Measurements from ENCODE around the gene UGDH. TPM values are rescaled to one million over a fixed set of nuclear protein-coding genes. Genes with fewer than 3 reads are reported as not detected.

Gene UGDH
- total and polyA plus RNA-seq, 2 of the 8 experiments (the other 6 are each of a cell fraction or from before 2014, with no cell fraction given): 32.0 to 128 TPM

DNA sequence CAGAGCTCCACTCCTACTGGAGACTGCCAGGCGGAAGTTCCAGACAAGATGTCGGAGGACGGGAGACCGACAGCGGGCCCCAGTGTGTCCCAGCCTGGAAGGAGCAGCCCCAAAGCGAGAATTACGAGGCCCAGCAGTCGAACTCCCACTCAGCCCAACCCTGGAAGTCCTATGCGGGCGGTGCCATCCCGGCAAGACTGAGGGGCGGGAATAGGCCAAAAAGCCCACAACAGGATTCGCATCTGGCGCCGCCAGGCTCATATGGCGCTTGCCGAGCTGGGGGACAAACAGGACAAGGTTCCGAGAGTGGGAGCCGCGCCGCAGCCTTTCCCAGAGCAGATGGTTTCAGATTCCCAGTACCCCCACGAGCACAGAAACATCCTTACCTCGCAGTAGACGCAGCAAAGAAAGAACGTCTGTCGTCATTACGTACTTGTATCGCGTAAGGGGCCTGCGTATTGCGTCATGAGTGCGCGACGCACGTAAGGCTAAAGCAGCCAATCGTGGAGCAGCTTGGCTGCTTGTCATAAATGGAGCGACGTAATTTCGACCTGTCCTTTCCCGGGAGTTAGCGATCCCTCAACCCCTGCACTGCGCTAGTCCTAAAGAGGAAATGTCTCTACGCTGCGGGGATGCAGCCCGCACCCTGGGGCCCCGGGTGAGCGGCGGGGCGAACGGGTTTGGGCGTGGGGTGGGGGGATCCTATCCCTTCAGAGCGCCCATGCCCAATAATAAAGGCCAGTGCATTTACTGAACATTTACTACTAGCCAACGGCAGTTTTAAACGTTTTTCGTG lies 68.5 kb downstream of the UGDH start, which contains the start of the genes LIAS and RPL9 (continued):
- no peak for TF ChIP-seq CHD1 (IDR thresholded peaks at IDR 0.05; ENCODE audit: low read depth, low read length)
- TF ChIP-seq GTF2F1 (IDR thresholded peaks at IDR 0.05; ENCODE audit: borderline replicate concordance, low read depth, low read length): peak; percentile 57
- peak; percentile 99 for TF ChIP-seq KDM4A (IDR thresholded peaks at IDR 0.05; ENCODE audit: low read depth, low read length, severe bottlenecking)
- TF ChIP-seq, protein P1, sequence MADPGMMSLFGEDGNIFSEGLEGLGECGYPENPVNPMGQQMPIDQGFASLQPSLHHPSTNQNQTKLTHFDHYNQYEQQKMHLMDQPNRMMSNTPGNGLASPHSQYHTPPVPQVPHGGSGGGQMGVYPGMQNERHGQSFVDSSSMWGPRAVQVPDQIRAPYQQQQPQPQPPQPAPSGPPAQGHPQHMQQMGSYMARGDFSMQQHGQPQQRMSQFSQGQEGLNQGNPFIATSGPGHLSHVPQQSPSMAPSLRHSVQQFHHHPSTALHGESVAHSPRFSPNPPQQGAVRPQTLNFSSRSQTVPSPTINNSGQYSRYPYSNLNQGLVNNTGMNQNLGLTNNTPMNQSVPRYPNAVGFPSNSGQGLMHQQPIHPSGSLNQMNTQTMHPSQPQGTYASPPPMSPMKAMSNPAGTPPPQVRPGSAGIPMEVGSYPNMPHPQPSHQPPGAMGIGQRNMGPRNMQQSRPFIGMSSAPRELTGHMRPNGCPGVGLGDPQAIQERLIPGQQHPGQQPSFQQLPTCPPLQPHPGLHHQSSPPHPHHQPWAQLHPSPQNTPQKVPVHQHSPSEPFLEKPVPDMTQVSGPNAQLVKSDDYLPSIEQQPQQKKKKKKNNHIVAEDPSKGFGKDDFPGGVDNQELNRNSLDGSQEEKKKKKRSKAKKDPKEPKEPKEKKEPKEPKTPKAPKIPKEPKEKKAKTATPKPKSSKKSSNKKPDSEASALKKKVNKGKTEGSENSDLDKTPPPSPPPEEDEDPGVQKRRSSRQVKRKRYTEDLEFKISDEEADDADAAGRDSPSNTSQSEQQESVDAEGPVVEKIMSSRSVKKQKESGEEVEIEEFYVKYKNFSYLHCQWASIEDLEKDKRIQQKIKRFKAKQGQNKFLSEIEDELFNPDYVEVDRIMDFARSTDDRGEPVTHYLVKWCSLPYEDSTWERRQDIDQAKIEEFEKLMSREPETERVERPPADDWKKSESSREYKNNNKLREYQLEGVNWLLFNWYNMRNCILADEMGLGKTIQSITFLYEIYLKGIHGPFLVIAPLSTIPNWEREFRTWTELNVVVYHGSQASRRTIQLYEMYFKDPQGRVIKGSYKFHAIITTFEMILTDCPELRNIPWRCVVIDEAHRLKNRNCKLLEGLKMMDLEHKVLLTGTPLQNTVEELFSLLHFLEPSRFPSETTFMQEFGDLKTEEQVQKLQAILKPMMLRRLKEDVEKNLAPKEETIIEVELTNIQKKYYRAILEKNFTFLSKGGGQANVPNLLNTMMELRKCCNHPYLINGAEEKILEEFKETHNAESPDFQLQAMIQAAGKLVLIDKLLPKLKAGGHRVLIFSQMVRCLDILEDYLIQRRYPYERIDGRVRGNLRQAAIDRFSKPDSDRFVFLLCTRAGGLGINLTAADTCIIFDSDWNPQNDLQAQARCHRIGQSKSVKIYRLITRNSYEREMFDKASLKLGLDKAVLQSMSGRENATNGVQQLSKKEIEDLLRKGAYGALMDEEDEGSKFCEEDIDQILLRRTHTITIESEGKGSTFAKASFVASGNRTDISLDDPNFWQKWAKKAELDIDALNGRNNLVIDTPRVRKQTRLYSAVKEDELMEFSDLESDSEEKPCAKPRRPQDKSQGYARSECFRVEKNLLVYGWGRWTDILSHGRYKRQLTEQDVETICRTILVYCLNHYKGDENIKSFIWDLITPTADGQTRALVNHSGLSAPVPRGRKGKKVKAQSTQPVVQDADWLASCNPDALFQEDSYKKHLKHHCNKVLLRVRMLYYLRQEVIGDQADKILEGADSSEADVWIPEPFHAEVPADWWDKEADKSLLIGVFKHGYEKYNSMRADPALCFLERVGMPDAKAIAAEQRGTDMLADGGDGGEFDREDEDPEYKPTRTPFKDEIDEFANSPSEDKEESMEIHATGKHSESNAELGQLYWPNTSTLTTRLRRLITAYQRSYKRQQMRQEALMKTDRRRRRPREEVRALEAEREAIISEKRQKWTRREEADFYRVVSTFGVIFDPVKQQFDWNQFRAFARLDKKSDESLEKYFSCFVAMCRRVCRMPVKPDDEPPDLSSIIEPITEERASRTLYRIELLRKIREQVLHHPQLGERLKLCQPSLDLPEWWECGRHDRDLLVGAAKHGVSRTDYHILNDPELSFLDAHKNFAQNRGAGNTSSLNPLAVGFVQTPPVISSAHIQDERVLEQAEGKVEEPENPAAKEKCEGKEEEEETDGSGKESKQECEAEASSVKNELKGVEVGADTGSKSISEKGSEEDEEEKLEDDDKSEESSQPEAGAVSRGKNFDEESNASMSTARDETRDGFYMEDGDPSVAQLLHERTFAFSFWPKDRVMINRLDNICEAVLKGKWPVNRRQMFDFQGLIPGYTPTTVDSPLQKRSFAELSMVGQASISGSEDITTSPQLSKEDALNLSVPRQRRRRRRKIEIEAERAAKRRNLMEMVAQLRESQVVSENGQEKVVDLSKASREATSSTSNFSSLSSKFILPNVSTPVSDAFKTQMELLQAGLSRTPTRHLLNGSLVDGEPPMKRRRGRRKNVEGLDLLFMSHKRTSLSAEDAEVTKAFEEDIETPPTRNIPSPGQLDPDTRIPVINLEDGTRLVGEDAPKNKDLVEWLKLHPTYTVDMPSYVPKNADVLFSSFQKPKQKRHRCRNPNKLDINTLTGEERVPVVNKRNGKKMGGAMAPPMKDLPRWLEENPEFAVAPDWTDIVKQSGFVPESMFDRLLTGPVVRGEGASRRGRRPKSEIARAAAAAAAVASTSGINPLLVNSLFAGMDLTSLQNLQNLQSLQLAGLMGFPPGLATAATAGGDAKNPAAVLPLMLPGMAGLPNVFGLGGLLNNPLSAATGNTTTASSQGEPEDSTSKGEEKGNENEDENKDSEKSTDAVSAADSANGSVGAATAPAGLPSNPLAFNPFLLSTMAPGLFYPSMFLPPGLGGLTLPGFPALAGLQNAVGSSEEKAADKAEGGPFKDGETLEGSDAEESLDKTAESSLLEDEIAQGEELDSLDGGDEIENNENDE (IDR thresholded peaks at IDR 0.05; ENCODE audit: insufficient replicate concordance, low read length): no peak
- no peak for TF ChIP-seq CBX8 (IDR thresholded peaks at IDR 0.05; ENCODE audit: borderline replicate concordance, low read depth, low read length)
- no peak for TF ChIP-seq RFX5 (IDR thresholded peaks at IDR 0.05; ENCODE audit: borderline replicate concordance, low read depth, low read length)
- no peak for TF ChIP-seq RXRA (IDR thresholded peaks at IDR 0.05; ENCODE audit: insufficient read depth, low read depth, low read length)
- TF ChIP-seq NANOG (IDR thresholded peaks at IDR 0.05; ENCODE audit: insufficient read depth, low read depth, low read length, poor library complexity, severe bottlenecking): no peak
- no peak for TF ChIP-seq TEAD4 (IDR thresholded peaks at IDR 0.05; ENCODE audit: low read depth, low read length)
- TF ChIP-seq, protein P2, sequence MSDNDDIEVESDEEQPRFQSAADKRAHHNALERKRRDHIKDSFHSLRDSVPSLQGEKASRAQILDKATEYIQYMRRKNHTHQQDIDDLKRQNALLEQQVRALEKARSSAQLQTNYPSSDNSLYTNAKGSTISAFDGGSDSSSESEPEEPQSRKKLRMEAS (IDR thresholded peaks at IDR 0.05): peak; percentile 82

Measured in H1 (cell line).